Measurements from ENCODE around the gene COQ3. TPM values are rescaled to one million over a fixed set of nuclear protein-coding genes. Genes with fewer than 3 reads are reported as not detected.

COQ3 gene
- total RNA-seq, 1 experiment from 2014 or later = 10.9 TPM

DNA sequence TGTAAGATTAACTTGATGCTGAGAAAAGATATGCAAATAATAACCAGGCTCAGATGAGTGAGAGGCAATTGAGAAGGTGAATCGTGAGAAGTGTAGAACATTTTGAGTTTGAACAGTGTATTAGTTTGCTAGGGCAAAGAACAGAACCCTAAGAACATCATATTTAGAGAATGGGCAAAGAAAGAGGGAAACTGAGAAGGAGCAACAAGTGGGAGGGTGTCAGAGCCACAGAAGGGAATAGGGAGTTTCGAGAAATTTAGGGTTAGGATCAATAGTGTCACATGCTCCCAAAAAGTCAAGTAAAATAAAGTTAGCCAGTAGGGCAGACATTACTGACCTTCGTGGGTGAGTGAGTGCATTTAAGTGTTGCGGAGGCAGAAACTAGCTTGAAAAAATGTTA is 39.0 kb downstream of the COQ3 start:
- Histone ChIP-seq H2BK120ac (ENCODE audit: low read depth, low read length, poor library complexity, severe bottlenecking) (no peak overlapping the region), H2BK5ac (ENCODE audit: insufficient read length, low read length) (no peak overlapping the region), H3K4ac (ENCODE audit: low read depth, low read length) (no peak overlapping the region), H4K91ac (ENCODE audit: insufficient read length, low read depth, low read length) (no peak overlapping the region), H3K56ac (ENCODE audit: insufficient read length, low read depth, low read length) (no peak overlapping the region), H3K9me3 (ENCODE audit: control insufficient read depth, low read depth, low read length) (no peaks in the 10 kb centered on the region), H2BK15ac (ENCODE audit: low read depth, low read length) (no peak overlapping the region), H3K18ac (ENCODE audit: insufficient read length, low read depth, low read length) (no peak overlapping the region), H3K23me2 (ENCODE audit: insufficient read length, low read depth, low read length, poor library complexity, severe bottlenecking) (peaks cover 2% of the 10 kb centered on the region), H3K4me2 (ENCODE audit: insufficient read depth, insufficient read length, low read length) (no peak overlapping the region), H4K8ac (replicated peaks; ENCODE audit: insufficient read length, low read depth, low read length) (no peak overlapping the region), H2BK12ac (ENCODE audit: insufficient read length, low read depth, low read length) (no peak overlapping the region), H4K5ac (ENCODE audit: insufficient read length, low read depth, low read length) (no peak overlapping the region), H2AK5ac (ENCODE audit: insufficient read length, low read length) (no peak overlapping the region), H3K79me1 (ENCODE audit: insufficient read depth, low read depth, low read length, poor library complexity, severe bottlenecking) (no peaks in the 10 kb centered on the region), H3K4me1 (ENCODE audit: insufficient read depth, low read length) (no peaks in the 10 kb centered on the region), H3K9ac (ENCODE audit: extremely low read depth, insufficient read length, low read length) (no peak overlapping the region), H3K14ac (ENCODE audit: insufficient read depth, low read length) (no peak overlapping the region), H4K20me1 (ENCODE audit: control insufficient read depth, insufficient read depth, insufficient read length) (no peaks in the 10 kb centered on the region), H2AFZ (ENCODE audit: low read length) (no peak overlapping the region), H3K79me2 (ENCODE audit: insufficient read depth, low read length) (no peaks in the 10 kb centered on the region), H2BK20ac (ENCODE audit: low read depth, low read length, poor library complexity, severe bottlenecking) (no peak overlapping the region), H3K23ac (ENCODE audit: insufficient read length, low read depth, low read length) (no peak overlapping the region), H3T11ph (ENCODE audit: low read length) (no peak overlapping the region), H3K27me3 (ENCODE audit: insufficient read depth, low read length) (no peaks in the 10 kb centered on the region), H3K27ac (ENCODE audit: insufficient read length, low read depth, low read length) (no peak overlapping the region)
- H3K27me3 Mint-ChIP-seq (ENCODE audit: low read depth) = peaks cover 25% of the 10 kb centered on the region
- no peaks in the 10 kb centered on the region for H3K36me3 Mint-ChIP-seq (ENCODE audit: insufficient read depth in 1 of 3, low read depth in 3 of 3)
- TF ChIP-seq, protein P1, sequence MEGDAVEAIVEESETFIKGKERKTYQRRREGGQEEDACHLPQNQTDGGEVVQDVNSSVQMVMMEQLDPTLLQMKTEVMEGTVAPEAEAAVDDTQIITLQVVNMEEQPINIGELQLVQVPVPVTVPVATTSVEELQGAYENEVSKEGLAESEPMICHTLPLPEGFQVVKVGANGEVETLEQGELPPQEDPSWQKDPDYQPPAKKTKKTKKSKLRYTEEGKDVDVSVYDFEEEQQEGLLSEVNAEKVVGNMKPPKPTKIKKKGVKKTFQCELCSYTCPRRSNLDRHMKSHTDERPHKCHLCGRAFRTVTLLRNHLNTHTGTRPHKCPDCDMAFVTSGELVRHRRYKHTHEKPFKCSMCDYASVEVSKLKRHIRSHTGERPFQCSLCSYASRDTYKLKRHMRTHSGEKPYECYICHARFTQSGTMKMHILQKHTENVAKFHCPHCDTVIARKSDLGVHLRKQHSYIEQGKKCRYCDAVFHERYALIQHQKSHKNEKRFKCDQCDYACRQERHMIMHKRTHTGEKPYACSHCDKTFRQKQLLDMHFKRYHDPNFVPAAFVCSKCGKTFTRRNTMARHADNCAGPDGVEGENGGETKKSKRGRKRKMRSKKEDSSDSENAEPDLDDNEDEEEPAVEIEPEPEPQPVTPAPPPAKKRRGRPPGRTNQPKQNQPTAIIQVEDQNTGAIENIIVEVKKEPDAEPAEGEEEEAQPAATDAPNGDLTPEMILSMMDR (conservative IDR thresholded peaks at IDR 0.05) = no peak
- peaks cover 8 to 10% of the 10 kb centered on the region in 2 experiments for H3K4me1 Mint-ChIP-seq
- H3K27ac Mint-ChIP-seq = no peak overlapping the region
- H3K4me3 Mint-ChIP-seq = no peak overlapping the region
- H3K9me3 Mint-ChIP-seq = no peaks in the 10 kb centered on the region
- no CpG with 5 or more reads among the region's 4 CpGs for WGBS (ENCODE audit: extremely low coverage, insufficient read length, low lambda C conversion rate)
- DNase-seq = no peak

All from H9 (cell line).